ENCODE measurements around the gene WSCD2. TPM values are rescaled to one million over a fixed set of nuclear protein-coding genes. Genes with fewer than 3 reads are reported as not detected.

The WSCD2 gene
- total RNA-seq, 1 experiment from 2014 or later: not detected

DNA sequence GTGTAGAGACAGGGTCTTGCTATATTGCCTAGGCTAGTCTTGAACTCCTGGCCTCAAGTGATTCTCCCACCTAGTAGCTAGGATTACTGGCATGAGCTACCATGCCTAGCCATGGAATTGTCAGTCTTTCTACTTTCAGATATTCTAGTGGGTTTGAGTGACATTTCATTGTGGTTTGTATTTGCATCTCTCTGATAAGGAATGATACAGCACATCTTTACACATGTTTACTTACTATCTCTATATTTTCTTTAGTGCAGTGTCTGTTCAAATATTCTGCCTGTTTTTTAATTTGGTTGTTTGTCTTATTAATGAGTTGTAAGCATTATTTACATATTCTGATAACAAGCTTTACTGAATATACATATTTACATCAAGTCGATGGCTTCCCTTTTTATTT is 136.4 kb downstream of the WSCD2 start:
- Mint-ChIP-seq H3K27me3 (ENCODE audit: insufficient read depth, unreplicated experiment) (peaks cover 18% of the 10 kb centered on the region), H3K4me1 (ENCODE audit: low read depth, unreplicated experiment) (no peaks in the 10 kb centered on the region), H3K36me3 (ENCODE audit: insufficient read depth, unreplicated experiment) (no peaks in the 10 kb centered on the region), H3K9me3 (ENCODE audit: unreplicated experiment) (peaks cover 11% of the 10 kb centered on the region), H3K4me3 (ENCODE audit: unreplicated experiment) (no peak overlapping the region), H3K27ac (ENCODE audit: unreplicated experiment) (no peak overlapping the region)
- ChIA-PET POLR2A (no interaction called here), CTCF (no interaction called here)
- no peak for DNase-seq
- no TSS peak for BruUV-seq (replicated peaks)
- Histone ChIP-seq H3K36me3 (ENCODE audit: control insufficient read depth, insufficient read depth, low read length) (no peaks in the 10 kb centered on the region), H3K9me3 (peaks cover 4% of the 10 kb centered on the region; the same call in 1 of the 2 replicates), H3K4me3 (ENCODE audit: low read depth, low read length) (no peak overlapping the region), H3K27me3 (replicated peaks; ENCODE audit: control insufficient read depth, insufficient read depth, low read length) (no peaks in the 10 kb centered on the region), H3K4me1 (0 out of 2 replicates have a peak, but pooled peaks cover 3% of the 10 kb centered on the region)
- intact Hi-C loops (cut with micrococcal nuclease; ENCODE audit: unreplicated experiment): no loop called here
- TF ChIP-seq CTCF (IDR thresholded peaks at IDR 0.05; ENCODE audit: insufficient read depth in 1 of 2, low read depth in 1 of 2, low read length in 1 of 2, severe bottlenecking in 1 of 2, unreplicated experiment in 1 of 2): no peak

DNA sequence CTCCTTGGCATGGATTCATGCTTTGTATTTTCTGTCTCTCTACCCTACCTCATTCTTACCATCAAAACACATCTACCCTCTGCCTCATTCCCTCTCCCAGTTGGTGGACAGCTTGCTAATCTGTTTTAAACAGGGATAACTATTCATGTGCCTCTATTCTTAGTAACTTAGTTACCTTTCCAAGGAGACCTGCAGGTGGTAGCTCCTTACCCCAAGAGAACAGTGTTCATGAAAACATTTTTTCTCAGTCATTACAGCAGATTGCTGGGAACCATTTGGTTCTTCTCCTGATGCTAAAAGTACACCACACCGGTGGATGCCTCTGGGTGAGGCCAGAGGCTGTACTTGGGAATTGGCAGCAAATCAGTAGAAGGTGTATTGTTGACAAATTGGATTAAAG is 137.0 kb downstream of the WSCD2 start:
- TF ChIP-seq CTCF (IDR thresholded peaks at IDR 0.05; ENCODE audit: insufficient read depth in 1 of 2, low read depth in 1 of 2, low read length in 1 of 2, severe bottlenecking in 1 of 2, unreplicated experiment in 1 of 2): no peak
- no peaks in the 10 kb centered on the region for H3K4me1 Mint-ChIP-seq (ENCODE audit: low read depth, unreplicated experiment)
- H3K4me3 ChIP-seq (ENCODE audit: low read depth, low read length): no peak overlapping the region
- no peak overlapping the region for H3K27ac Mint-ChIP-seq (ENCODE audit: unreplicated experiment)
- peaks cover 18% of the 10 kb centered on the region for H3K27me3 Mint-ChIP-seq (ENCODE audit: insufficient read depth, unreplicated experiment)
- no TSS peak for BruUV-seq (replicated peaks)
- H3K4me1 ChIP-seq: 0 out of 2 replicates have a peak, but pooled peaks cover 3% of the 10 kb centered on the region
- no peak overlapping the region for H3K4me3 Mint-ChIP-seq (ENCODE audit: unreplicated experiment)
- no peaks in the 10 kb centered on the region; the same call in 1 of the 2 replicates for H3K9me3 ChIP-seq
- DNase-seq: no peak
- peaks cover 5% of the 10 kb centered on the region for H3K9me3 Mint-ChIP-seq (ENCODE audit: unreplicated experiment)
- no peaks in the 10 kb centered on the region for H3K27me3 ChIP-seq (replicated peaks; ENCODE audit: control insufficient read depth, insufficient read depth, low read length)
- no peaks in the 10 kb centered on the region for H3K36me3 ChIP-seq (ENCODE audit: control insufficient read depth, insufficient read depth, low read length)
- POLR2A ChIA-PET: no interaction called here
- CTCF ChIA-PET: no interaction called here
- H3K36me3 Mint-ChIP-seq (ENCODE audit: insufficient read depth, unreplicated experiment): no peaks in the 10 kb centered on the region
- intact Hi-C loops (cut with micrococcal nuclease; ENCODE audit: unreplicated experiment): no loop called here

GRCh38 chr12:108267450-108267849 is 138.4 kb downstream of the WSCD2 start:
- H3K27me3 ChIP-seq (replicated peaks; ENCODE audit: control insufficient read depth, insufficient read depth, low read length): no peaks in the 10 kb centered on the region
- Mint-ChIP-seq H3K4me1 (ENCODE audit: low read depth, unreplicated experiment) (no peaks in the 10 kb centered on the region), H3K9me3 (ENCODE audit: unreplicated experiment) (no peaks in the 10 kb centered on the region), H3K27ac (ENCODE audit: unreplicated experiment) (no peak overlapping the region), H3K4me3 (ENCODE audit: unreplicated experiment) (no peak overlapping the region), H3K27me3 (ENCODE audit: insufficient read depth, unreplicated experiment) (peaks cover 17% of the 10 kb centered on the region), H3K36me3 (ENCODE audit: insufficient read depth, unreplicated experiment) (no peaks in the 10 kb centered on the region)
- no TSS peak for BruUV-seq (replicated peaks)
- H3K9me3 ChIP-seq: no peaks in the 10 kb centered on the region
- ChIA-PET CTCF (no interaction called here), POLR2A (no interaction called here)
- TF ChIP-seq CTCF (IDR thresholded peaks at IDR 0.05; ENCODE audit: insufficient read depth in 1 of 2, low read depth in 1 of 2, low read length in 1 of 2, severe bottlenecking in 1 of 2, unreplicated experiment in 1 of 2): no peak
- intact Hi-C loops (cut with micrococcal nuclease; ENCODE audit: unreplicated experiment): no loop called here
- DNase-seq: no peak
- H3K36me3 ChIP-seq (ENCODE audit: control insufficient read depth, insufficient read depth, low read length): no peaks in the 10 kb centered on the region
- 0 out of 2 replicates have a peak, but pooled peaks cover 3% of the 10 kb centered on the region for H3K4me1 ChIP-seq
- no peak overlapping the region for H3K4me3 ChIP-seq (ENCODE audit: low read depth, low read length)
